SK-N-MC (cell line): Measurements from ENCODE around the gene ACTL10.

Experiments
- EZH2 ChIP-seq: fragments of 200-600 bp; sonication (generic); IDR thresholded peaks from one replicate; pipeline ENCODE4 v1.6.1; 2017; ENCODE audit warnings: antibody characterized with exemption
- FOXP2 ChIP-seq: optimal IDR thresholded peaks from 2 replicates; pipeline ENCODE3; 2011; ENCODE audit warnings: mild to moderate bottlenecking, moderate library complexity; ENCODE audit not compliant: insufficient read depth; ENCODE audit errors: extremely low read length, control extremely low read depth
- POLR2AphosphoS5 ChIP-seq: IDR thresholded peaks from 2 replicates; pipeline ENCODE4 v1.6.1; 2012; ENCODE audit warnings: mild to moderate bottlenecking, low read depth, low read length, borderline replicate concordance

- TF ChIP-seq POLR2AphosphoS5 (no peak), EZH2 (no peak), FOXP2 (no peak)
Measured at GRCh38 chr20:33648396-33649004, 18.2 kb upstream of the ACTL10 start.
